SU-DHL-6 (cell line): ENCODE results near the gene CORO1C.

Experiments used
- H2AFZ ChIP-seq: fragments of 200-600 bp; sonication (generic); 2 replicates; pipeline ENCODE4 v1.6.1; 2014; ENCODE audit warnings: low read depth, mild to moderate bottlenecking, moderate library complexity, mixed read lengths, antibody characterized with exemption, low read length; ENCODE audit not compliant: severe bottlenecking
- H3F3A ChIP-seq: fragments of 200-600 bp; shearing (Covaris generic); 2 replicates; pipeline ENCODE4 v1.6.0; 2016; ENCODE audit warnings: antibody characterized with exemption, mild to moderate bottlenecking; ENCODE audit not compliant: insufficient read depth
- H3K27ac ChIP-seq: fragments of 200-600 bp; sonication (generic); 2 replicates; pipeline ENCODE4 v1.5.1; 2016; ENCODE audit warnings: low read depth, mild to moderate bottlenecking, low read length, moderate library complexity, mixed read lengths
- H3K27me3 ChIP-seq: fragments of 200-600 bp; sonication (generic), shearing (Covaris generic); 2 replicates; pipeline ENCODE4 v1.6.0; 2014; ENCODE audit warnings: mild to moderate bottlenecking, low read length
- H3K36me3 ChIP-seq: fragments of 200-600 bp; sonication (generic); 2 replicates; pipeline ENCODE4 v1.6.1; 2014; ENCODE audit warnings: mild to moderate bottlenecking, low read length, mixed read lengths
- H3K4me2 ChIP-seq: fragments of 300-600, 200-600 bp; shearing (Covaris generic), sonication (generic); 2 replicates; pipeline ENCODE4 v1.6.0; 2014; ENCODE audit warnings: low read length, low read depth, mild to moderate bottlenecking; ENCODE audit not compliant: poor library complexity, severe bottlenecking
- H3K4me3 ChIP-seq: fragments of 200-600 bp; sonication (generic); 2 replicates; pipeline ENCODE4 v1.5.1; 2014; ENCODE audit warnings: antibody characterized with exemption, low read length, mild to moderate bottlenecking, mixed read lengths; ENCODE audit not compliant: insufficient read depth, poor library complexity, severe bottlenecking
- H3K79me2 ChIP-seq: fragments of 200-600 bp; sonication (generic); 2 replicates; pipeline ENCODE4 v1.6.1; 2014; ENCODE audit warnings: mild to moderate bottlenecking, low read length, moderate library complexity; ENCODE audit not compliant: insufficient read depth
- H3K9ac ChIP-seq: fragments of 200-600 bp; sonication (generic); 2 replicates; pipeline ENCODE4 v1.7.0; 2014; ENCODE audit warnings: mild to moderate bottlenecking, low read length
- H3K9me2 ChIP-seq: fragments of 200-600 bp; sonication (generic); replicated peaks from 2 replicates; pipeline ENCODE4 v1.6.1; 2014; ENCODE audit warnings: low read length; ENCODE audit not compliant: insufficient read depth
- H3K9me3 ChIP-seq: fragments of 200-600 bp; sonication (generic); 2 replicates; pipeline ENCODE4 v1.6.1; 2014; ENCODE audit warnings: low read length, mixed read lengths; ENCODE audit not compliant: insufficient read depth
- H4K20me1 ChIP-seq: fragments of 200-600 bp; sonication (generic); 2 replicates; pipeline ENCODE4 v1.6.1; 2014; ENCODE audit warnings: low read depth, mild to moderate bottlenecking, antibody characterized with exemption, low read length, moderate library complexity, mixed read lengths
- CTCF ChIP-seq: fragments of 200-600 bp; sonication (generic); IDR thresholded peaks from one replicate; pipeline ENCODE4 v1.5.1; 2017; ENCODE audit warnings: antibody characterized with exemption, mild to moderate bottlenecking, low read length, moderate library complexity; ENCODE audit not compliant: insufficient read depth, poor library complexity, severe bottlenecking
- EZH2phosphoT487 ChIP-seq: fragments of 200-600 bp; sonication (generic), shearing (Covaris generic); conservative IDR thresholded peaks from 2 replicates; pipeline ENCODE4 v1.6.1; 2018; ENCODE audit warnings: mild to moderate bottlenecking, antibody characterized with exemption, low read length, moderate library complexity, mixed read lengths

The CORO1C gene

GRCh38 chr12:108696111-108696995 lies 35.0 kb downstream of the CORO1C start:
- no peaks in the 10 kb centered on the region for H3K36me3 ChIP-seq
- H3F3A ChIP-seq = no peaks in the 10 kb centered on the region
- no peak overlapping the region for H2AFZ ChIP-seq
- H3K9ac ChIP-seq = no peak overlapping the region
- H3K4me2 ChIP-seq = no peak overlapping the region
- no peaks in the 10 kb centered on the region for H3K79me2 ChIP-seq
- H3K9me3 ChIP-seq = no peaks in the 10 kb centered on the region
- no peak overlapping the region for H3K4me3 ChIP-seq
- H4K20me1 ChIP-seq = no peaks in the 10 kb centered on the region
- H3K27ac ChIP-seq = no peak overlapping the region
- H3K9me2 ChIP-seq = no peaks in the 10 kb centered on the region
- TF ChIP-seq CTCF (no peak), EZH2phosphoT487 (no peak)
- no peaks in the 10 kb centered on the region for H3K27me3 ChIP-seq

GRCh38 chr12:108694812-108695278 lies 36.5 kb downstream of the CORO1C start:
- H2AFZ ChIP-seq = no peak overlapping the region
- no peak overlapping the region for H3K27ac ChIP-seq
- H3K79me2 ChIP-seq = no peaks in the 10 kb centered on the region
- no peaks in the 10 kb centered on the region for H3K27me3 ChIP-seq
- no peaks in the 10 kb centered on the region for H3K9me2 ChIP-seq
- no peaks in the 10 kb centered on the region for H3F3A ChIP-seq
- H3K9ac ChIP-seq = no peak overlapping the region
- TF ChIP-seq CTCF (no peak), EZH2phosphoT487 (no peak)
- H3K4me3 ChIP-seq = no peak overlapping the region
- no peaks in the 10 kb centered on the region for H4K20me1 ChIP-seq
- no peaks in the 10 kb centered on the region for H3K36me3 ChIP-seq
- H3K4me2 ChIP-seq = no peak overlapping the region
- no peaks in the 10 kb centered on the region for H3K9me3 ChIP-seq

- no peaks in the 10 kb centered on the region for H4K20me1 ChIP-seq
- H3K79me2 ChIP-seq = no peaks in the 10 kb centered on the region
- H3K4me2 ChIP-seq = no peak overlapping the region
- H3F3A ChIP-seq = no peaks in the 10 kb centered on the region
- no peak overlapping the region for H3K27ac ChIP-seq
- H3K9ac ChIP-seq = no peak overlapping the region
- TF ChIP-seq CTCF = no peak
- no peak for TF ChIP-seq EZH2phosphoT487
- no peaks in the 10 kb centered on the region for H3K9me2 ChIP-seq
- no peaks in the 10 kb centered on the region for H3K9me3 ChIP-seq
- no peaks in the 10 kb centered on the region for H3K27me3 ChIP-seq
- H3K4me3 ChIP-seq = no peak overlapping the region
- H3K36me3 ChIP-seq = no peaks in the 10 kb centered on the region
- H2AFZ ChIP-seq = no peak overlapping the region
These were observed 37.6 kb downstream of the CORO1C start for GRCh38 chr12:108693751-108694150.
